SK-MEL-5 (cell line): Measurements from ENCODE around the gene CCDC192. TPM values are rescaled to one million over a fixed set of nuclear protein-coding genes. Genes with fewer than 3 reads are reported as not detected.
"Not testable (repeated sequence)": the region's sequence is repeated elsewhere in the genome, so short reads cannot be mapped to it uniquely, and the experiment has no call there.

Source experiments
- DNase-seq: peaks from one replicate; pipeline ENCODE4 v3.0.0-alpha.2; 2016; ENCODE audit warnings: low read depth, low spot score
- in situ Hi-C: cut with HindIII; loops from 2 replicates; pipeline ENCODE4 v1.10.0; 2016; ENCODE audit warnings: low sequenced_read_pairs, high pct_unique_total_duplicates, low pct_unique_long_range_greater_than_20kb
- total RNA-seq: library from RNA; depleted of rRNA; stranded (reverse); fragments of >200 nt; shearing (Covaris generic); gene quantifications from 2 replicates; pipeline ENCODE4 v1.2.3, GENCODE V29; 2014

CCDC192 gene
- total RNA-seq, 1 experiment from 2014 or later, result not detected

DNA sequence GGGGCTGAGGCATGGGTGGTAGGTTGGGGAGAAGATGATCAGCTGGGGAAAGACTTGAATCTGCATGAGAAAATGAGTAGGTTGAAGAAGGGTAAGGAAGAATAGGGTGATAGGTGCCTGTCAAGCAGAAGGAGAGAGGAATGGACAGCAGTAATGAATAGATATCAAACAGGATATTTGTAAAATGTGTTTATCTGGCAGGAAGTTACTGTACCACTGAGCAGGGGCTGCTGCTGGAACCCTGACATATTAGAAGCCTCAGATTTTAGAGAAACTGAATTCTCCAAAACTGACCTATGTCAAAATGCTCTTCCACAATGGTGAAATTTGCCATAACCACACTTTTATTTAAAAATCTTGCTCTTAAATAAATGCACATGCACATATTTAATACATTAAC lies 41.0 kb downstream of the CCDC192 start:
- DNase-seq, result no peak
- in situ Hi-C loops, result no loop called here

DNA sequence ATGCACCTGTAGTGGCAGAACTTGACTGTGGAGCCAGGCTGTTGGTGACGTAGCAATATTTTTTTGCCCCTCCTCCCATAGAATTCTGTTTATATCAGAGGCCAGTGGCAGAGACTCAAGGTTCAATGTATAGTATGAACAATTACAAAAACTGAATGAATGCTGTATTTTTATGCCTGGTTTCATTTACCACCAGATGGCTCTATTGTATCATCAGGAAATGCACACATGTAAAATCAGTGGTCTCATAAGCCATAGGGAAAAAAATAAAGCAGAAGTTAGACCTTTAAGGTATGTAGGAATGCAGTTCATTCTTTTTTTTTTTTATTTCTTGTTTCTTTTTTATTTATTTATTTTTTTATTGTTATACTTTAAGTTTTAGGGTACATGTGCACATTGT lies 43.6 kb downstream of the CCDC192 start:
- in situ Hi-C loops, result no loop called here
- peak; percentile 57 for DNase-seq

DNA sequence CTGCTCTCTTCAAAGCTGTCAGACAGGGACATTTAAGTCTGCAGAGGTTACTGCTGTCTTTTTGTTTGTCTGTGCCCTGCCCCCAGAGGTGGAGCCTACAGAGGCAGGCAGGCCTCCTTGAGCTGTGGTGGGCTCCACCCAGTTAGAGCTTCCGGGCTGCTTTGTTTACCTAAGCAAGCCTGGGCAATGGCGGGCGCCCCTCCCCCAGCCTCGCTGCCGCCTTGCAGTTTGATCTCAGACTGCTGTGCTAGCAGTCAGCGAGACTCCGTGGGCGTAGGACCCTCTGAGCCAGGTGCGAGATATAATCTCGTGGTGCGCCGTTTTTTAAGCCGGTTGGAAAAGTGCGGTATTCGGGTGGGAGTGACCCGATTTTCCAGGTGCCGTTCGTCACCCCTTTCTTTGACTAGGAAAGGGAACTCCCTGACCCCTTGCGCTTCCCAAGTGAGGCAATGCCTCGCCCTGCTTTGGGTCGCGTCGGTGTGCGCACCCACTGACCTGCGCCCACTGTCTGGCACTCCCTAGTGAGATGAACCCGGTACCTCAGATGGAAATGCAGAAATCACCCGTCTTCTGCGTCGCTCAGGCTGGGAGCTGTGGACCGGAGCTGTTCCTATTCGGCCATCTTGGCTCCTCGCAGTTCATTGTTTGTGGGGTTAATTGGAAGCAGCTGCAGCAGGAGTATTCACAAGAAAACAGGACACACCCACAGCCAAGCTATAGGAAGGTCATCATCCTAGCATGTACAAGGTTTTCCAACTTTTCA lies 49.5 kb downstream of the CCDC192 start:
- not testable (repeated sequence) for DNase-seq
- in situ Hi-C loops, result loop anchor here (25.0 kb wide), 1 partner anchor 435 kb away; no protein-coding TSS in a partner anchor

DNA sequence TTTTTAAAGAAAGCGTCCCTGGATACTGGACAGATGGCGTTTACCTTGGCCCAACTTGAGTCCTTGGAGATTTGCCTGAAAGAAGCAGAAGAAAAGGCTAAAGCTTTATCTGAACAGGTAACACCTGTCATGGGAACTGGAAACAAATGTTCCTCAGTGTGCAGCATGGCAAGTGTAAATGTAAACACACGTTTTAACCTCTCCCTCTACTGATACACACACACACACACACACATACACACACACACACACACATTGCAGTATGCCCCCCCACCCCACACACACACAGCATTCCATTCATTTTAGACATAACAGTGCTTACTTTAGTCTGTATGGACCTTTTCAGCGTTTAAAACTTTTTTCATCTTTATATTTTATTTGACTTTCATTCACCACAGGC lies 51.1 kb downstream of the CCDC192 start:
- in situ Hi-C loops, result loop anchor here (25.0 kb wide), 1 partner anchor 433 kb away; no protein-coding TSS in a partner anchor
- DNase-seq, result no peak

DNA sequence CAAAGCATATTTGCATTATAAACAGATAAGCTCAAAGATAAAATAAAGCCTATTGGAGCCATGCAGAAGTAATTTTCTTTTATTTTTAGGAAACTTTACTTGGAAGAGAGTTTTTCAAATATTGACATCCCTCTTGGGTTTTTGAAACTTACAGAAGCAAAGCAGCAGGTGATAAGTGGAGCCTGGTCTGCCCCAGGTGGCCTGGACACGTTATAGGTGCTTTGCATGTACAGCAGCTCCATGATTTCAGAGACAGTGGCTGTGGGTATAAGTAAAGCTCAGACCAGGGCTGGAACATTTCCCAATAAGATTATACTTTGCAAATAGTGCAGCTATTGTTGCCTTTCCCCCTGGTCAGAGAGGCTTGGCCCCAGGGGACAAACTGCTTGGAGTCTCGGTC lies 51.5 kb downstream of the CCDC192 start:
- in situ Hi-C loops, result loop anchor here (25.0 kb wide), 1 partner anchor 433 kb away; no protein-coding TSS in a partner anchor
- DNase-seq, result no peak

DNA sequence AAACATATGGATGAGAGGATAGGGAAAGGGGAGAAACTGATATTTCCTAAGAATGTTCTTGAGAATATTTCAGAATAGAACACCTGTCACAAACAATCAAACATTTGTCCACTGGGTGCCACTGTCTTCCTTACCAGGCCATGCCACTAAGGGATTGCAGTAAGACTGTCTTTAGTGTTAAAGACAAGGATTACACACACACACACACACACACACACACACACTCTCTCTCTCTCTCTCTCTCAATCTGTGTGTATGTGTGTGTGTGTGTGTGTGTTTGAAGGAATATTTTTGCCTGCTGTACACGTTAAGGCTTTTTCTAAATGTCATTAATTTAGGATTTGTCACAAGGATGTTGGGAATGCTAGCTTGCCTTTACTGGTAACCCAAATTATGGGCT lies 54.4 kb downstream of the CCDC192 start:
- DNase-seq, result peak; percentile 68
- in situ Hi-C loops, result loop anchor here (25.0 kb wide), 1 partner anchor 430 kb away; no protein-coding TSS in a partner anchor

DNA sequence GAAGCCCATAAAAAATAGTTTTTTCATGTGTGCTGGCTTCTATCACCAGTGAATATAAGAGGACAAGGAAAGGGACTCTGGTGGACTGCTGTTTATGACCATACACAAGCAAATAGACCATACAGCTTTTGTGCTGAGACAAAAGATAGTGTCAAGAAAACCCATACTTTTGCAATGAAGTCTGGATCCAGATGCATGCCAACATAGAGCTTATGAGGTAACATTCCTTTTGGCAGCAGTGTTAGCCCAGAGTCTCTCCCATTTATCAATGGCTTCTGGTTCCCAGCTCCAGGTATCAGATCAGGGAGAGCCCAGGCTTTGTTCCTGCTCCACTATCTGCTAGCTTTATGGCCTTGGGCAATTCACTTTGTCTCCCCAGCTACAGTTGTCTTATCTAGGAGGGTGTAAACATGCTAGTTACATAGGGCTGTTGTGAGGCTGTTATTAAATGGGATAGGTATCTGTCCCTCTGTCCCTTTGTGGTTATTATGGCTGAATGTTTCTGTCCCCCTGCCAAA lies 55.6 kb downstream of the CCDC192 start:
- DNase-seq, result no peak
- in situ Hi-C loops, result loop anchor here (25.0 kb wide), 1 partner anchor 428 kb away; no protein-coding TSS in a partner anchor

DNA sequence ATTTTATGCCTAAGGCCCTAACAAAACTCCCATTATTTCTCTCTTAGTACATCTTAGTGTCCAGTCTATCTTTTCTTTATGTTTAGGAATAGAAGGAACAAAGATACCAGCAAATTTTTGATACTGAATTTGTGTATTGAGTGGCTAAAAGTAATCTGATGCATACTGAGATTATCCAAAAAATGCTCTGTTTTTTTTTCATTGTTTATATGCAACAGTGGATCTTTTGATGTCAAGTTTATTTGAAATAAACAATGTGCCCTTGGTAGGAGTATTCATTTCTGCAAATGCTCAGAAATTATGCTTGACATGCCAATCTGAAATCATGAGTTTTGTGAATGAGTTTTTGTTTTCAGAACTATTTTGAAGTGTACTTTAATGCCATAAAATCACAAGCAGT lies 58.7 kb downstream of the CCDC192 start:
- peak; percentile 49 for DNase-seq
- in situ Hi-C loops, result loop anchor here (25.0 kb wide), 1 partner anchor 425 kb away; no protein-coding TSS in a partner anchor

DNA sequence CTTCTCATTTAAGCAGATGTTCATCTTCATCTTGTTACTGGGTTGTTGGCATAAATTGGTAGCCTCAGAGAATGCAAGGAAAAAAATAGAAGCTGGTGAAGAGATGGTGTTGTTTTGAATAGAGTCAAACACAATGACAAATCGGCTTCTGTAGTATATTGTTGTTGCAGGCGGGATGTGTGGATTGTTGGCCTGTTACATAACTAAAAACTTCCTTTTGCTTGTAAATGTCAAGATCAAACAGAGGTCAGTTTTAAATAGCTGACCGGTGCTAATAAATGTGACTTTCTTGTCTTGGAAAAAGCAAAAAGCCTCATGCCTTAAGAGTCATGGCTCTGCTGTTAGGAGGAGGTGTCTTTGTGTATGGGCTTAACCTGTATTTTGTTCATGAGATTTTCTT lies 59.2 kb downstream of the CCDC192 start:
- DNase-seq, result peak; percentile 14
- in situ Hi-C loops, result loop anchor here (25.0 kb wide), 1 partner anchor 425 kb away; no protein-coding TSS in a partner anchor

DNA sequence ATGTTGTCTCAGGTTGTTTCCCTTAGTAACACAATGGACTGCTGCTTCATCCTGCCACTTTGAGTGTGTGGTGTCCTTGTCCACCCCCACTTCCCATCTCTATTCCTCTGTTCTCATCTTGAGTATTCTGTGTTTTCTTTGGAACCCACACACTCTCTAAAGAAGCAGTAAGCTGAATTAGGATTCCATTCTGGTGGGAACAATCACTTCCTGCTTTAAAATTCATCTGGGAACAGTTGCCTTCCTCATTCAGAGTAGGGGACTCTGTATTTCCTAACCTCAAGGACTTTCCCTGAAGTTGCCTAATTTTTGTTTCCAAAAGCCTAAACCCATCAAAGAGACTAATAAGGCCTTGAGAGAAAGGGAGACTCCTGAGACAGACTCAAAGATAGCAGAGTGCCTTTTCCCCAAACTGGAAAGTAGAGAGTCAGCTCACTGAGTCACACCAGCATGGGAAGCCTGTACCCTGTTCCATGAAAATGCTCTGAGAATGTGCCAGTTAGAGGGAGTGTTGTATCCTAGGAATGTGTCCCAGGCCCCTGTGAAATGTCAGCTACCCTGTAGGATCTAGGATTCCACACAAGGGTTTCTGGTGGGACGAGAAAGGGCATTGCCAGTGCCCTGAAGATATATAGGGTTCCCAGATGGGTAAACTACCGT lies 63.6 kb downstream of the CCDC192 start:
- in situ Hi-C loops, result loop anchor here (25.0 kb wide), 1 partner anchor 420 kb away; no protein-coding TSS in a partner anchor
- DNase-seq, result no peak

DNA sequence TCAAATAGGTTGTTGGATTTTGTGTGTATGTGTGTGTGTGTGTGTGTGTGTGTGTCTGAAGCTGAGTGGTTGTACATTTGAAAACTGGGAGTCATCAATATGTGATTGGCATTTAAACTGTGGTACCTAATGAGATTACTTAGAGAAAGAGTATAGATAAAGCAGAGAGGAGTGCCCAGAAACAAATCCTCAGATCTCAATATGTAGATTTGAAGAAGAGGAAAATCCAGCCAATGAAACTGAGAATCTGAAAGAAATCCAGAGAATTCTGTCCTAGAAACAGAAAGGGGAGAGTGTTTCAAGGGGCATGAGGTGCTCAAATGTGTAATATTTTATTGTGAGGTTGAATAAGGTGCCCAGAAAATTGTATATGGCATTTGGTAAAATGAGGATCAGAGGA lies 66.2 kb downstream of the CCDC192 start:
- in situ Hi-C loops, result loop anchor here (25.0 kb wide), 1 partner anchor 418 kb away; no protein-coding TSS in a partner anchor

DNA sequence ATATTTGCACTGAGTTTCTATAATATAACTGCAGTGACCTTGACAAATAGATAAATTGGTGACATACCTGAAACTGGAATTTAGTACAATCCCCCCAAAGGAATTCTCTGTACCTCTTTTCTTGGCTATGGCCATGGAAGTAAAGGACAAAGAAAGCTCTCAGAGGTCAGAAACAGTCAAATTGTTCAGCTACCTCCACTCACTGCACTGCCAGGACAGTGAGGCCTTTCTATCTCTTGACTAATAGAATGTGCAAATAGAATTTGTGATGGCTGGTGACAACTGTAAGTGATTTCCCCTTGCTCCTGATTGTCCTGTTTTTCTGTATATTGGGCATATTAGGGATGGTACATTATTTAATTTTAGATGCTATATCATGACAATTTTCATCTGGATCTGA lies 67.1 kb downstream of the CCDC192 start:
- DNase-seq, result peak; percentile 13
- in situ Hi-C loops, result loop anchor here (25.0 kb wide), 1 partner anchor 417 kb away; no protein-coding TSS in a partner anchor

More for the DNA sequence above, 66.2 kb downstream of the CCDC192 start:
- no peak for DNase-seq

DNA sequence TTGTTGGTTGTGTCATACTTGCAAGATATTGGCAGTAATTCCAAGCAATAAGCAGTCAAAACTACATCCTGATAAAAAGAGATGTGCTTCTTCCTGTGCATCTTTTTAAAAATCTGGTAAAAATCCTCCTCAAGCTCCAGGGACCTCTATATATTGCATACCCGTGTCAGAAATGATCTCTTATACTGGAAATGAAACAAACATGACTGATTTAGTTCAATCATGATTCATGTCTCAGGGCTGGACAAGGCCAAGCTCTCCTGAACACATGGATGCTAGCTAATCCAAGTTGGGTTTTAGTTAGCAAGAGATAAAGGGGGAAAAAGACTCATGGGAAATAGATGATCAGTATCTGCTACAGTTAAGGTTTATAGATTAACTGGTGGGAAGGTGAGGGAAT lies 69.3 kb downstream of the CCDC192 start:
- in situ Hi-C loops, result loop anchor here (25.0 kb wide), 1 partner anchor 415 kb away; no protein-coding TSS in a partner anchor
- DNase-seq, result no peak

DNA sequence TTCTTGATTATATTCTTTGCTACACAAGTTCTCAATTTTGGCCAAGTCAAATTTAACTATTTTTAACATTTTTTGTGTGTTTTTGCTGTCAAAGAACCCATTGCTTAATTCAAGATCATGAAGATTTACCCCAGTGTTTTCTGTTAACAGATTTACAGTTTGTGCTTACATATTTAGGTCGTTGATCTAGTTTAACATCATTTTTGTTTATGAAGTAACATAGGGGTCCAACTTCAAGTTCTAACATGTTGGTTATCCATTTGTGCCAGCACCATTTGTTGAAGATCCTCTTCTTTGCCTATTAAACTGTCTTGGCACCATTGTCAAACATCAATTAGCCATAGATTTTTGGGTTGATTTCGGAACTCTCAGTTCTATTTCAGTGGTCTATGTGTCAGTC lies 71.0 kb downstream of the CCDC192 start:
- in situ Hi-C loops, result loop anchor here (25.0 kb wide), 1 partner anchor 413 kb away; no protein-coding TSS in a partner anchor
- DNase-seq, result no peak

DNA sequence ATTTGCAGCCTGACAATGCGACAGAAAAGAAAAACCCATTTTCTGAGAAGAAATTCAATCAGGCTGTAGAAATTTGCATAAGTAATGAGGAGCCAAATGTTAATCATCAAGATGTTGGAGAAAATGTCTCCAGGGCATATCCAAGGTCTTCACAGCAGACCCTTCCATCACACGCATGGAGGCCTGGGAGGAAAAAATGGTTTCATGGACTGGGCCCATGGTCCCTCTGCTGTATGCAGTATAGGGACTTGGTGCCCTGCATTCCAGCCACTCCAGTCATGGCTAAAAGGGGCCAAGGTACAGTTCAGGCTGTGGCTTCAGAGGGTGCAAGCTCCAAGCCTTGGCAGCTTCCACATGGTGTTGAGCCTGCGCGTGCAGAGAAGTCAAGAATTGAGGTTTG lies 73.3 kb downstream of the CCDC192 start:
- in situ Hi-C loops, result no loop called here
- DNase-seq, result no peak

DNA sequence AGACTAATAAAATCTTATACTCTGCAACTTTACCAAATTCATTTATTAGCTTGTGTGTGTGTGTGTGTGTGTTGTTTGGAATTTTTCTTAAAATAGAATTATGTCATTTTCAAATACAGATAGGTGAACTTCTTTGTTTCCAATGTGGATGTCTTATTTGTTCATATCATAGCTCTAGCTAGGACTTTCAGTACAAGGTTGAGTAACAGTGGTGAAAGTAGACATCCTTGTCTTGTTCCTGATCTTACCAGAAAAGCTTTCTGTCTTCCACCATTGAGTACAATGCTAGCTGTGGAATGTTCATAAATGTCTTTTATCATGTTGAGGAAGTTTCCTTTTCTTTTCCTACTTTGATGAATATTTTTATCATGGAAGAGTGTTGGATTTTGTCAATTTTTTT lies 74.8 kb downstream of the CCDC192 start:
- DNase-seq, result no peak
- in situ Hi-C loops, result no loop called here

DNA sequence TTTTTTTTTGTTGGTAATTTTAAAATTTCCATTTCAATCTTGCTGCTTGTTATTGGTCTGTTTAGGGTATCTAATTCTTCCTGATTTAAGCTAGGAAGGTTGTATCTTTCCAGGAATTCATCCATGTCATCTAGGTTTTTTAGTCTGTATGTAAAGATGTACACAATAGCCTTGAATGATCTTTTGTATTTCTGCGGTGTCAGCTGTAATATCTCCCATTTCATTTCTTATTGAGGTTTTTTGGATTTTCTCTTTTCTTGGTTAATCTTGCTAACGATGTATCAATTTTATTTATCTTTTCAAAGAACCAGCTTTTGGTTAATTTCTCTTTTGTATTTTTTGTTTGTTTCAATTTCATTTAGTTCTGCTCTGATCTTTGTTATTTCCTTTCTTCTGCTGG lies 79.3 kb downstream of the CCDC192 start:
- DNase-seq, in situ Hi-C loops: not testable (repeated sequence)
